Kidney glomerular epithelial cell (primary cell): ENCODE data around the gene EIF4G3.
"Not testable (repeated sequence)": the region's sequence is repeated elsewhere in the genome, so short reads cannot be mapped to it uniquely, and the experiment has no call there.

Source experiments
- DNase-seq: peaks from one replicate; lab custom pipeline; 2025; lab: John Stamatoyannopoulos, UW

The EIF4G3 gene

DNA sequence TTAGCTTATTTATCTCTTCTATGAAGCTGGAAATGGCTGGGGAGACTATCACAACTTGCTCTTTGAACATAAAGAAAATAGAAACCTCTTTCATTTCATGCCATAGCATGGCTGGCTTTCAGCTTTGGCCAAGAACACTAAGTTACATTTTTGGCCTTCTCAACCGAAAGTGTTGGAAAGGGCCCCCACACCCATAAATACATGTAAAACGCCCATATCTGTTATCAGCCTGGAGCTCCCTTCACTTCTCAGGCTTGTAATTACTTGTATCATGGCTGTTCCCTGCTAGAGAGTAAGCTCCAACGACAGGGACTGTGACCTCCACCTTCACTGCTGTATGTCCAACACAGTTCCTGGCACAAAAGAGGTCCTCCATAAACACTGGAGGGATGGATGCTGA, 12.7 kb upstream of the EIF4G3 start:
- DNase-seq = no peak

DNA sequence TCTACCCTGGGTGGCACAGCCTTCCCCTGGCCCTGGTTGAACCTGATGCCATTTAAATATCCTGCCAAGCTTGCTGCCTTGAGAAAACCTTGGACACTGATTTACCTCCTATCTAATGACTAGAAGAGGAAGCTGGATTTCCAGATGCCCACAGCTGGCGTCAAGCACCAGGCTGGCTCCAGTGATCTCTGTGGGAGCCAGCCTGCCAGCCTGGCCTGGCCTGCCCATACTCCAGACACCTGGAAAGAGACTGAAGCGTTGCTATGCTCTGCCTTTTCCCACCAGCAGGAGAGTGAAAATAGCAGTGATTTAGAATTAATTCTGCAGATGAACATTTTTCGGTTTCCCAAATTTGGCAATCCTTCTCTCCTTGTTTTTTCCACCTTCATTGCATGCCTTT, 11.5 kb upstream of the EIF4G3 start:
- no peak for DNase-seq

DNA sequence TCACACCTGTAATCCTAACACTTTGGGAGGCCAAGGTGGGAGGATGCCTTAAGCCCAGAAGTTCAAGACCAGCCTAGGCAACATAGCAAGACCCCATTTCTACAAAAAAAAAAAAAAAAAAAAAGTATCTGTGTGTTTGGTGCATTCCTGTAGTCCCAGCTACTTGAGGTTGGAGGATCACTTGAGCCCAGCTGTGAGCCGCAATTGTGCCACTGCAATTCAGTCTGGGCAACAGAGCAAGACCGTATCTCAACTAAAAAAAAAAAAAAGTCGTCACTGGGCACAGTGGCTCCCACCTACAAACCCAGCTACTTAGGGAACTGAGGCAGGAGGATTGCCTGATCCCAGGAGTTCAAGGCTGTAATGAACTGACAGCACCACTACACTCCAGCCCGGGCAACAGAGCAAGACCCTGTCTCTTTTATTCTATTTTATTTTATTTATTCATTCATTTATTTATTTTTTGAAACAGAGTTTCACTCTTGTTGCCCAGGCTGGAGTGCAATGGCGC, 8.6 kb upstream of the EIF4G3 start:
- no peak for DNase-seq

DNA sequence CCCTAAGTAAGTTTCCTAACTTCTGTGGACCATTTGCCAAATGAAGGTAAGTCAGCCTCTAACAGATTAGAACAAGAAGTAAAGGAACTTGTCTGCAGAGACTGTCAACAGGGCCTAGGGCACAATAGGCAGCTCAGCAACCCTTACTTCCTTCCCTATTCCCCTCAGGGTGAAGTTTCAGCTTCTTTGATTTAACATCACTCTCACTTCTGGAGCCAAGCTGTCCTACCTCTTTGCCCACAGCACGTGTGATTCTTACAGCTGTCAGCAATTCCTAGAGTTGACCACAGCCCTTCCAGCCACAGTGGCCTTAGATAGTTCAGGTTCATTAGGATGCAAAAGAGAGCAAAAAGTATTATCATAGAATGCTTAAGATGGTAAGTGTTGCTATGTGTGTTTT, 7.6 kb upstream of the EIF4G3 start:
- DNase-seq = no peak

DNA sequence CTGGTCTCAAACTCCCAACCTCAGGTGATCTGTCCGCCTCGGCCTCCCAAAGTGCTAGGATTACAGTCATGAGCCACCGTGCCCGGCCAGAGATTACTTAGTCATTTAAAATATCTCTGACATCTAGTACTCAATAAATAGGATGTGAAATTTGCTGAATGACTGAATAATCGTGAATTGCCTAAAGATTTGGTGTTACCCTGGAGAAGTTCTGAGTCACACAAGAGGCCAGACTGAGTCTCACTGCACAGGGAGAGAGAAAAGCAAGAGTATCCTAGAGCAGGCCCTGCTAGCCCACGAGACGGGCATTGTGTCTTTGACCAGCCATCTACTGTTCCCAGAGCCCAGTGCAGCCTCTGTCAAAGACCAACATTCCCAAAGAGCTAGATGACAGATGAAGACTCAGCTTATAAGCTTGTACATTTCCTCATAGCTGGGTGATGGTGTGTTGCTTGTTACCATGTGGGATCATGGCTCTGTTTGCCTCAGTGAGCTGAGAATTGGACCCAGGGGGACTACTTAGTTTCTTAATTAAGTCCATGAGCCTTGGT, 5.6 kb upstream of the EIF4G3 start:
- DNase-seq = no peak

DNA sequence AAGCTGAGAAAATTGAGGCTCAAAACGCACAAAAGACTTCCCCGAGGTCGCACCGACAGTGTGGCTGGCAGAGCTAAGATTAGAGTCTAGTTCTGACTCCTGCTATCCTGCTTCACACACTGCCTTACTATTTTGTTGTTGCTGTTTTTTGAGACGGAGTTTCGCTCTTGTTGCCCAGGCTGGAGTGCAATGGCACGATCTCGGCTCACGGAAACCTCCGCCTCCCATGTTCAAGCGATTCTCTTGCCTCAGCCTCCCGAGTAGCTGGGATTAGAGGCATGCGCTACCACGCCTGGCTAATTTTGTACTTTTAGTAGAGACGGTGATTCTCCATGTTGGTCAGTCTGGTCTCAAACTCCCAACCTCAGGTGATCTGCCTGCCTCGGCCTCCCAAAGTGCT, 1.6 kb upstream of the EIF4G3 start:
- DNase-seq = not testable (repeated sequence)

DNA sequence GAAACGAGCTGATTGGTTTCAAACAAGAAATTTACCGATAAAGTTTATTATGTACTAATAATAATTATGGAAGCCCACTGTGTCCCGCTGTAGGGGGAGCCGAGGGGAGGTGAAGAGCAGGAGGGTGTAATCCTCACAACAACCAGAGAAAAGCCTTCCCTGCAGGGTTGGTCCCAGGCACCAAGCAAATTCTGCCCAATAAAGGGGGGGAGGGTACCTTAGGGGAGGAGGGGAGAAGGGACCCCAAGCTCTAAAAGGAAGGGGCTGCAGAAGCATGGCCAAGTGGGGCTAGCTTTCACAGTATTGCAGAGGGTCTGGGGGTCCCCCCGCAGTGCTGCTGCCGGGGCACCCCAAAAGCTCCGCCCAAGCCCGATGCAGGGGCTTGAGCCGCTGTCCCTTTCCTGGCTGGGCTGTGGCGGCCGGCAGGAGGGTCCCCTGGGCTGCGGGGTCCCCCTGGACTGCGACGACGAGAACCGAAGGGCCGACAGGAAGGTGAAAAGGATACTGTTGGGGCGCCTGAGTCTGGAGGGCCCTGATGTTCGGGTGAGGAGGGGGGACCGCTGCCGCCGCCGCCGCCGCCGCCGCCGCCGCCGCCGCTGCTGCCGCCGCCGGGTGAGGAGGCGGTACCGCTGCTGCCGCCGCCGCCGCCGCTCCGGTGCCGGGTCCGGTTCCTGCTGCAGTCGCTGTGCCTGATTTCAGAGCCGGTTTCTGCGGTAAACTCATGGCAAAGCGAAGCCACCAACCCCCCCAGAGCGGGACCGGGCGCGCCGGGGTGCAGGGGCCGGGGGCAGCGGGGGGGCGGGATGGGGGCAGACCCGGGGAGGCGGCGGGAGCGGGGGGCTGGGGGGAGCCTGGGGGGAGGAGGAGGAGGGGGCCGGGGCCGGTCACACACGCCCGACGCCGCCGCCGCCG, 771 bp downstream of the EIF4G3 start:
- peak; percentile 15 for DNase-seq

DNA sequence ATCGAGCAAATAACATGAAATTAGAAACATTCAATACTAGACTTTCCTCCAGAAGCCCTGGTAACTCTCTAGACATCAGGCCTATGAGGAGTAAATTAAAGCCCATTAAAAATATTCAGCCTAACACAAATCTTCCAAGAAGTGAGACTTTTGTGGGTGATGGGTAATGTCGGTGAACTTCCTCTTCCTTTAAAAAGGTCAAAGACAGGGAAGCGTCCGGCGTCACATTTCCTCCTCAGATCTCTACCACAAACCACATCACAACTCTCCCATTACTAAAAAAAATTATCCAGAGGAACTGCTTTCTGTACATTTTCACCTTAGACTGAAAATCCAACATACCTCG, 1.4 kb downstream of the EIF4G3 start:
- DNase-seq = peak; percentile 42

DNA sequence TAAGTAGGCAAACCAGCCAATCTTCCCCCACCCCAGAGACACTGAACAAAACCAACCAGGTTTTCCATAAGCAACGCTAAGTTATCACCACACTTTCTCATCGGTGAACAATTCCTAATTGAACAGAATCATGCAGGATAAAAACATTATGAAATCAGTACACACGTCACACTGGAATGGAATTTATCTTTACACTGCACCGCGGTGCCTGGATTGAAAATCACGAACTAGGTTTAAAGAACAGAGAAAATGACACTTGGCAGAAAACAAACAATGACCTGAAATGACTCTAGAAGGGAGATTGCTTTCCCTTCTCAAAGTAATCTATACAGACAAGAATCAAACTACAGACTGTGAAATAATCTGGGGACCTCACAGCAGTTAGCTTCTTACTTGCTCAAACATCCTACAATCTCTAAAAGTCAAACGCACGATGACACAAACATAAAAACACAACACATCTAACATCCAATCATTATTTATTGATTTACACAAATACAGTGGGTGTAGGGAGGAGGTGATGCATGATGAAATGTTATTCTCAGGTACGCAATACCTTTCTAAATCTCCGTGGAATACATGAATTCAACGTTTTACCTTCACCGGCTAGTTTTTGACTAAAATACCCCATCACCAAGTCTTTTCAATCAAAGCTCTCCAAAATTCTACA, 1.9 kb downstream of the EIF4G3 start:
- no peak for DNase-seq

DNA sequence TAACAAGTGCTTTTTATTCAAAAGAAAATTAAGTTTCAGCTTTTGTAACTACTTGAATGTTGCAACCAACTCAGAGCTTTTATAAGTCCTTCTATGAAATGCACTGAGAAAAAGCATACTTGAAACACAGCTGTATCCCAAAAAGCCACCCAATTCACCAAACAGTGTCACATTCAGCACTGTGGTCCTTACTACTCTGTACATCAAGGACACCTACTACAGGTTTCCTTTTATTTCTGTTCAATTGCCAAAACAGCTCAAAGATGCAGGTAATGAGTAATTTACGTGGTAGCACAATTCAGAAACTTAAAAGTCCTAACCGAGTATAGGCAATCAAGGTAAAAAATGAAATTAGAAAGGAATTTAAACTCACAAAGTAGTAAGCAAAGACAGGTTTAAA, 2.5 kb downstream of the EIF4G3 start:
- no peak for DNase-seq

DNA sequence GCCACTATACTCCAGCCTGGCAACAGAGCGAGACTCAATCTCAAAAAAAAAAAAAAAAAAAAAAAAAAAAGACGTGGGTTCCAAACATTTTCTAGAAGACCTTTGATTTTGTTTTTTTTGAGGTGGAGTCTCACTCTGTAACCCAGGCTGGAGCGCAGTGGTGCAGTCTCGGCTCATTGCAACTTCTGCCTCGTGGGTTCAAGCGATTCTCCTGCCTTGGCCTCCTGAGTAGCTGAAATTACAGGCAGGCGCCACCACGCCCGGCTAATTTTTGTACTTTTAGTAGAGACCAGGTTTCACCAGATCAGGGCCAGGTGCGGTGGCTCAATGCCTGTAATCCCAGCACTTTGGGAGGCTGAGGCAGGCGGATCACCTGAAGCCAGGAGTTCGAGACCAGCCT, 3.6 kb downstream of the EIF4G3 start:
- not testable (repeated sequence) for DNase-seq

DNA sequence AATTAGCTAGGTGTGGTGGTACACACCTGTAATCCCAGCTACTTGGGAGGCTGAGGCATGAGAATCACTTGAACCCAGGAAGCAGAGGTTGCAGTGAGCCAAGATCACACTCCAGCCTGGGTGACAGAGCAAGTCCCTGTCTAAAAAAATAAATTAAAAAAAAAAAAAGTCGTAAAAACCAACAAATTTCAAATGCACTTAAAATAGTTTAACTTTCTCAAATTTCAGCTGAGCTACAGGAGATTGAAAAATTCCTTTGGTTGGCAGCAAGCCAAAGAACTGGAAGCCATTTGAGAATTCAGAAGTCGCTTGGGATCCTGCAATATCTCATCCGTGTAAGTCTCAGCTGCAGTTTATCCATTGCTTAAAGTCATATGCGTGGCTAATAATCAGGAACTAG, 5.9 kb downstream of the EIF4G3 start:
- DNase-seq = peak; percentile 3

DNA sequence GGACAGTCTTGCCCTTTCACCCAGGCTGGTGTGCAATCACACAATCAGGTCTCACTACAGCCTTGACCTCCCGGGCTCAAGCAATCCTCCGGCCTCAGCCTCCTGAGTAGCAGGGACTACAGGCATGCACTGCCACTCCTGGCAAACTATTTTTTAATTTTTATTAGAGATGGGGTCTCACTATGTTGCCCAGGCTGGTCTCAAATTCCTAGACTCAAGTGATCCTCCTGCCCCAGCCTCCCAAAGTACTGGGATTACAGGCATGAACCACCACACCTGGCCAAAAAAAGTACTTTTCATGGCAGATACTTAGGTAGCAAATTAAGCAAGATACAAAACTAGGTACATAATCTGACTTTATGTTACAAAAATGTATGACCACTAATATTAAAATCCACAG, 8.3 kb downstream of the EIF4G3 start:
- no peak for DNase-seq

DNA sequence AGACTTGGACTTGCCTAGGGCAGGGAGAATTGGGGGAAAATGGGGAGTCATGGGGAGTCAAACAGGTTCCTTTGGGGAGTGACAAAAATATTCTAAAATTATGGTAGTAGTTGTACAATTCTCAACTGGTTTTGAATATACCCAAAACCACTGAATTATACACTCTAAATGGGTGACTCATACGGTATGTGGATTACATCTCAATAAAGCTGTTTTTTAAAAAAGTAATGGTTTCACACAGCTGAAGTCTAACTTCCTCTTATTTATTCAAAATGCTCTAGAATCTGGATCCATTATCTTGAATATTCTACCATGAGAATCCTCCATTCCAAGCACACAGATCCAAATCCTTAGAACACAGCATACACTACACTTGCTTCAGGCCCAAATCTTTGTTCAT, 11.1 kb downstream of the EIF4G3 start:
- DNase-seq = no peak

DNA sequence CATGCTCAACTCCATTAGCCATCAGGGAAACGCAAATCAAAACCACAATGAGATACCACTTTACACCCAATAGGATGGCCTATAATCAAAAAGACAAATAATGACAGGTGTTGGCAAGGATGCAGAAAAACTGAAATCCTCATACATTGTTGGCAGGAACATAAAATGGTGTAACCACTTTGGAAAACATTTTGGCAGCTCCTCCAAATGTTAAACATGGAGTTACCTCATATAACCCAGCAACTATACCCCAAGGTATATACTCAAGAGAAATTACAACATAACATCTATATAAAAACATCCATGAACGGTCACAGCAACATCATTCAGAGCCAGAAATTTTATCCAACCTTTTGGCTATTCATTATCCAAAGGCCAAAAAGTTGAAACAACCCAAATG, 11.6 kb downstream of the EIF4G3 start:
- no peak for DNase-seq

DNA sequence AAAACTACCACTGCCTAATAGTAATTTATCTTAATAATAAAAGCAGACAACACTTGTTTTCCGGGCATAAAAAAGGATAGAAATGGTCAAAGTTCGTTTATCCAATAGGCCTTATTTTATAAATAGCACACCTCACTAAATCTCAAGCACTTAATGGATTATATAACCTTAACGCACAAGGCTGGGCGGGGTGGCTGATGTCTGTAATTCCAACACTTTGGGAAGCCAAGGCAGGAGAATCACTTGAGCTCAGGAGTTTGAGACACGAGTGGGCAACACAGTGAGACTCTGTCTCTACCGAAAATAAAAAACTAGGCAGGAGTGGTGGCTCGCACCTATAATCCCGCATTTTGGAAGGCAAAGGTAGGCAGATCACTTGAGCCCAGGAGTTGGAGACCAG, 12.4 kb downstream of the EIF4G3 start:
- no peak for DNase-seq

DNA sequence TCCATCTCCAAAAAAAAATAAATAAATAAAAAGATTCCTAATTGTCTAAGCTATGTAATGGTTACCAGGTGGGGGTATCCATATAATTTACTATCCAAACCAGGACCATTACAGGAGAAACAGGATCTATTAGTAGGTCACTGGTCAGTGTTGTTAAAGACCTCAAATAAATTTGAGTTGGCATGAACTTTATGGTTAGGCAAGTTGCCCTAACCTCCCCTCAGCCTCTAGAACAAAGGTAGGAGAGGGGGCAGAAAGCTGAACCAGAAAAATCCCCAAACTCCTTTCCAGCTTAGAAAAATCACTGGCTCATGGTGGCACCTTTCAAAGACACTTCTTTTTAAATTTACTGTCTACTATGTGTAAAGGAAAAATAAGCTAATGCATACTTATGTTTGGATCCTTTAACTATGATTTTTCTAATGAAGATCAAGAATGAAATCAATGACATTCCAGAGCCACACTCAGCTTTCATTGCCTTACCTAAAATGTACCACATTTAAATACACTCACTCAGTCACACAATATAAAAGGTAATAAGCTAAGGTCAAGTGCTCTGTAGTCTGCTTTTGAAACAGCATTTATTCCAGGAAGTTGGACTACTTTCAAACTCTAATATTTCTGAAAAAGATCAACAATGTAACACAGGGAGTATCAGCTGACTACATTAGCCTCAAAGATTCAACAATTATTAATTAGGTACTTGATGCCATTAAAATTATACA, 13.8 kb downstream of the EIF4G3 start:
- no peak for DNase-seq

DNA sequence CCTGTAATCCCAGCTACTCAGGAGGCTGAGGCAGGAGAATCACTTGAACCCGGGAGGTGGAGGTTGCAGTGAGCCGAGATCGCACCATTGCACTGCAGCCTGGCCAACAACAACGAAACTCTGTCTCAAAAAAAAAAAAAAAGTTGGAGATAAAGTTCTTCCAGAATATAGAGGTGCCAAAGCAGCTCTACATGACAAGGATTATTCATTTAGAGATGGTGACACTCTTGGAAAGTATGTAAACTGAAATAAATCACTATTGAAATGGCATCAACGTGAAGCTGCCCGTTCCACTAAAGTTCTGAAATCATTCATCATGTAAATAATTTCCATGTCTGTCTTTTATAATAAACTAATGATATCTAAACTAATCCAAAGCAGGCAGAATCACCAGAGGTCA, 14.9 kb downstream of the EIF4G3 start:
- DNase-seq = no peak

DNA sequence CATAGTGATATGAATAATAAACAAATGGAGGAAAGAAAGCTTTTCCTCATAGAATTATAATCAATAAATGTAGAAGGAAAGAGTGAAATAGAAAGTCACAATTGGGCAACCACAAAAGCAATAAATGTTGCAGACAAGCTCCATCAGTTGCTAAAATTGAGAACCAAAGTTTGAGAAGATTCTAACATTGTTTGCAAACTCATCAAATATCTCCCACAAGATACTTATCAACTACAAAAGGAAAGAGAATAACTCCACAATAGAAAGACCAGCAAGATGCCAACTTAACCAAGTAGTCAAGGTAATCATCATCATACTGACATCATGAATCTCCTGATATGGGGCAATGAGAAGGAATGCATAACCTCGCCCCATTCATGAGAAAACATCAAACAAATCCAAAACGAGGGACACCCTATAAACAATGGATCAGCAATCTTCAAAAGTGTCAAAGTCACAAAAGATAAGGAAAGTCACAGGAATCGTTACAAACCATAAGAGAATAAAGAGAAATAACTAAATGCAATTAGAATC, 16.4 kb downstream of the EIF4G3 start:
- DNase-seq = no peak

DNA sequence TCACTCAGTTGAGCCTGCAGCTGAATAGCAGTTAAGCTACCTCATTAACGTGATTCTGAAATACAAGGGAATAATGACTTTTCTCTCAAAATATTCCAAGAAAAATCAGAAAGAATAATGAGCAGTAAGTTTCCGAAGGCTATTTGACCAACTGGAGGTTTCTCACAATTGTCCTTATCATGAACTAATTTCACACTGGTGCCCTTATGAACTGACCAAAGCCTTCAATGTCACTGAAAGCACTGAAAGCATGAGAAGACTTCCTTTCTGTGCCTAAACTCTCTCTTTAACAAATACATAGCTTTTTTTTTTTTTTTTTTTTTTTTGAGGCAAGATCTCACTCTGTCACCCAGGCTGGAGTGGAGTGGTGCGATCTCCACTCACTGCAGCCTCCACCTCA, 18.8 kb downstream of the EIF4G3 start:
- no peak for DNase-seq

DNA sequence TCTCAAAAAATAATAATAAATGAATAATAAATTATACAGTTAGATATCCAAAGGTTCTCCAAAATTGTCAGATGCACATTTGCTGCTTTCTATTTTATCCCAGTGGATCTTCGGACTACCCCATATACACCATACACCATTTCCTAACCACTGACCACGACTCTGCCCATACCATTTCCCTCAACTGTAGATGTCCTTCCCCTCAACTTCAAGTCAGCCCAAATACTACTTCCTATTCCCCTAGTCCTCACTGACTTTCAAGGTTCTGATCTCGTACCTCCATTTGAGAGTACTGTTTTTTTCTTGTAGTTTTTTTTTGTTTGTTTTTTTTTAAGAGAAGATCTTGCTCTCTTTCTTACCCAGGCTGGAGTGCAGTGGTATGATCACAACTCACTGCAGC, 19.6 kb downstream of the EIF4G3 start:
- DNase-seq = no peak

DNA sequence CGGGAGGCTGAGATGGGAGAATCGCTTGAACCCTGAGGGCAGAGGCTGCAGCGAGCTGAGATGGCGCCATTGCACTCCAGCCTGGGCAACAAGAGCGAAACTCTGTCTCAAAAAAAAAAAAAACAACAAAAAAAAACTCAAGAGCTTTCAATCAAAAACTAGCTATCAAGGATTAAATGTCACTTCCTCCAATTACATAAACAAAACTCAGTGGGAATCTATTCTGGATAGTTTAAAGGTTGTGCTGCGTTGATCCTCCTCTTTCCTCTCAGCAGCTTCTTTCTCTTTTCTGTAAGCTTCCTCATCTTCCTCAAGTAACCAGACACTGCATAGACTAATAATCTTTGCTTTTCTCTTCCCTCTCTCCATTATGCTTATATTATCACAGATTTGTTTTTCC, 20.7 kb downstream of the EIF4G3 start:
- DNase-seq = no peak
